GM12864 (cell line): ENCODE results near the gene MCRIP1.

Experiments used
- DNase-seq: peaks from one replicate; pipeline ENCODE4 v3.0.0-alpha.2; 2011; ENCODE audit warnings: low read depth
- H3K4me3 ChIP-seq: 2 replicates; pipeline ENCODE4 v1.5.1; 2011; ENCODE audit warnings: mild to moderate bottlenecking, low read depth, low read length, control low read depth
- TF ChIP-seq, protein P1 (sequence below): IDR thresholded peaks from 2 replicates; pipeline ENCODE4 v1.5.1; 2011; ENCODE audit warnings: low read depth, mild to moderate bottlenecking, moderate library complexity, low read length, control low read depth, inconsistent platforms; ENCODE audit errors: missing control alignments

MCRIP1 gene

DNA sequence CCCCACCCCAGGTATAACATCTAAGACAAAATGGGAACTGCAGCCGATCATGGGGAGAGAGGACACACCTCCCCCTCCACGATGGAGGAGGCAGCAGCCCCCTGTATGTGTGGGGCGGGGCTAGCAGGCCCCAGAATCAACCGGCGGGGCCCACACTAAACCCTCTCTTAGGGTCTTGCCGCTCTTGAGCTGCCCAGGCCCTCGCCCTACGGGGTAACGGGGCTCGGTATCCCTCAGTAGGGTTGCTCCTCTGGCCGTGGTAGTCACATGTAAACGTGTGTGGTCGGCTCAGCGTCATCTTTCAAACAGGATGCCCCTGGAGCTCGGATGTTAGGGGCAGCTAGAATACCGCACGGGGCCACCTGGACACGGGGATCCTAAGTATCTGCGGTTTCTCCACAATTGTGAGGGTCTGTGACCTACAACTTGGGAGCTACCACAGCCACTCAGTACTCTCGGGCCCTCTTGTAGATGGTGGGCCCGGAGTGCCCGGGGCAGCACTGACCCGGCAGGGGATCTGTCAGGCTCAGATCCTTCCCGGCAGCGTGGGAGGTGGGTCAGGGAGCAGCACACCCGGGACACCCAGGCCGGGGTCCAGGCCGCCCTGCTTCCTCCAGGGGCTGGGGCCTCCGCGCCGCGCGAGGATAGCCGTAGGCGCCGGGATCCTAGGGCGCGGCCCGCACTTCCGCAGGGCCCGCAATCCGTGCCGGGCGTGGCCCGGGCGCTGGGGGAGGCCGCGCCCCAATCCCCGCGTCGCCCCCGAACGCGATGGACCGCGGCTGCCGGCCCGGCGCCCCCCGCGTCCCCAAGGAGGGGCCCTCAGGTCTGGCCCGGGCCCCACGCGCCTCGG, 37.3 kb upstream of the MCRIP1 start:
- no peak for DNase-seq
- peak overlapping the region; percentile 99 for H3K4me3 ChIP-seq
- TF ChIP-seq, protein P1, sequence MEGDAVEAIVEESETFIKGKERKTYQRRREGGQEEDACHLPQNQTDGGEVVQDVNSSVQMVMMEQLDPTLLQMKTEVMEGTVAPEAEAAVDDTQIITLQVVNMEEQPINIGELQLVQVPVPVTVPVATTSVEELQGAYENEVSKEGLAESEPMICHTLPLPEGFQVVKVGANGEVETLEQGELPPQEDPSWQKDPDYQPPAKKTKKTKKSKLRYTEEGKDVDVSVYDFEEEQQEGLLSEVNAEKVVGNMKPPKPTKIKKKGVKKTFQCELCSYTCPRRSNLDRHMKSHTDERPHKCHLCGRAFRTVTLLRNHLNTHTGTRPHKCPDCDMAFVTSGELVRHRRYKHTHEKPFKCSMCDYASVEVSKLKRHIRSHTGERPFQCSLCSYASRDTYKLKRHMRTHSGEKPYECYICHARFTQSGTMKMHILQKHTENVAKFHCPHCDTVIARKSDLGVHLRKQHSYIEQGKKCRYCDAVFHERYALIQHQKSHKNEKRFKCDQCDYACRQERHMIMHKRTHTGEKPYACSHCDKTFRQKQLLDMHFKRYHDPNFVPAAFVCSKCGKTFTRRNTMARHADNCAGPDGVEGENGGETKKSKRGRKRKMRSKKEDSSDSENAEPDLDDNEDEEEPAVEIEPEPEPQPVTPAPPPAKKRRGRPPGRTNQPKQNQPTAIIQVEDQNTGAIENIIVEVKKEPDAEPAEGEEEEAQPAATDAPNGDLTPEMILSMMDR, result no peak

DNA sequence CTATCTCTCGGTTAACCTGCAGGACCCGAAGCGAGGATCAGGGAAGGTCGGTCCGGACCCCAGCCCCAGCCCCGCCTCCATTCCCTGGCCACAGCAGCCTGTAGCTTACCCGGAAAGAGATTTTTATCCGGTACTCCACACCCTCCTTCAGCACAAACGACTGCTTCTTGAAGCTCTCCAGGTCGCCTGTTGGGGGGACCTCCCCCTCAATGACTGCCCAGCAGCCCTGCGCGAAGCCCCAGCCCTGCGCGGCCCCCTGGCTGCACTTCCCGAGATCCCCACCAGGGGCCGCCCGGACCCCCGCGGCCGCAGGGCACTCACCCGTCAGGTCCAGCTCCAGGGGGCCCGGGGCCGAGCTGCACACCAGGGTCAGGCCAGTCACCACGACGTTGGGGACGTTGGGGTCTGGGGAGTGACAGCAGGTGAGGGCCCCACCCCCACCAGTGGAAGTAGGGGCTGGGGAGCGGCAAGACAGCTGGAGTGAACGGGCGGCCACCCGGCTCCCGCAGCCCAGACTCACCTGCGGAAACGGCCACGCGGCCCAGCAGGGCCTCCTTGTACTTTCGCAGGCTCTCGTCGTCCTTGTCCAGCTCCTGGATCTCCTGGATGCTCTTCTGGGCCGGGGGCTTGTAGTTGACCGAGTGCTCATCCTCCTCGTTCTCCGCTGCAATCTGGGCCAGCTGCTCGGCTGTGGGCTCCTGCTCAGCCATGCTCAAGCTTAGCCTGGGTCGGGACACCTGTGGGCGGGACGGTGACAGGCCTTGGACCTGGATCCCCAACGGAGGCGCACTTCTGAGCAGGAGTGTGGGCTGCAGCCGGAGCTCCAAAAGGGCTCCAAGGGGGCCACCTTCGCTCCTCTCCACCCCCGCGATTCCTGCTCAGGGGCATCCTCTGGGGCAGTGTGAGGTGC, 36.4 kb upstream of the MCRIP1 start:
- H3K4me3 ChIP-seq, result peak overlapping the region; percentile 99
- DNase-seq, result no peak
- TF ChIP-seq, protein P1, result peak; percentile 88

DNA sequence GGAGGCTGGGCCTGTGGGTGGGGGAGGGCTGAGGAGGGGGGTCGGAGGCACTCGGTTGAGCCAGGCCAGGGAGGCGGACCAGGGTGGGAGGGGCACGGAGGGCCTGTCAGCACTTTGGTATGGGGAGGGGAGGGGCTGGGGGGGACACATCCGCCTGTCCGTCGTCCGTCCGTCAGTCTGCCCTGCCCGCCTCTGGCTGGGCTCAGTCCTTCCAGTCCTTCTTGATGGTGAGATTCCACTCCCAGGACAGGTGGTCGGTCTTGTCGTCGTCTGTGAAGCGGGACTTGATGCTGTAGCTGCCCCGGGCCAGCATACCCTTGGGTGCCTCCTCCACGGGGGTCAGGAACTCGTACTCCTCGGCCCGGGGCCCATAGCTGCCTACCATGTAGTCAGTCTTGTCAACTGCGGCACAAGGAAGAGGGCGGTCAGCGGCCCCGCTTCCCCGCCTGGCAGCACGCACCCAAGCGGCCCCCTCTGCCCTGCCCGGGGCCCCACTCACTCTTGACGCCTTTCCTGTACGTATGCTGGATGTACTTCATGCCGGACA, 35.7 kb upstream of the MCRIP1 start:
- TF ChIP-seq, protein P1, result no peak
- DNase-seq, result no peak
- H3K4me3 ChIP-seq, result peak overlapping the region; percentile 99

DNA sequence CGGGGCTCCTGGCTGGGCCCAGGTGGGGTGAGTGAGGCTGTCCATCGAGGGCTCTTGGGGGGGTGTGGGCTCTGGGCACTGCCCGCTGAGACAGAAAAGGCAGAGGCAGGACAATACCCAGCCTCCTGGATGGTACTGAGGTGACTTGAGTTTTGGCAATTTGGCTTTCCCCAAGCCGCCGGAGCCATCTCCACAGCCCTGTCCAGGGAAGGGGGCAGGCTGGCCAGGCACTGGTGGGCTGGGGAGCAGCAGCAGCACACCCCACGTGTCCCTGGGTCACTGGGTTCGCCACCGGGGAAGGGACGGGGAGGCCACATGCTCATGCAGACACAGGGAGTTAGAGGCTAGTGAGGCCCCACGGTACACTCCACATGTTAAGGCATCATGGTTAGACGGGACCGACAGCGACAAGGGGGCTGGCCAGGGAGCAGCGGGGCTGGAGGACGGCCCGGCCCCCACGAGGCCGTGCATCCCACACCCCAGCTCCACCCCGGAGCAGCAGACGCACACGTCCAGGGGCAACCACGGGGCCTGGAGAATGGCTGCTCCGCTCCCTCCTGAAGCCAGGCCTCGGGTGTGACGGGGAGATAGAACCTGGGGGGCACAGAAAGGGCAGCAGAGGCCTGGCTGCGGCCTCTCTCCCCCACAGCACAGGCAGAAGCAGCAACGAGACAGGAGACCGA, 35.0 kb upstream of the MCRIP1 start:
- no peak for DNase-seq
- no peak overlapping the region for H3K4me3 ChIP-seq
- TF ChIP-seq, protein P1, result no peak

DNA sequence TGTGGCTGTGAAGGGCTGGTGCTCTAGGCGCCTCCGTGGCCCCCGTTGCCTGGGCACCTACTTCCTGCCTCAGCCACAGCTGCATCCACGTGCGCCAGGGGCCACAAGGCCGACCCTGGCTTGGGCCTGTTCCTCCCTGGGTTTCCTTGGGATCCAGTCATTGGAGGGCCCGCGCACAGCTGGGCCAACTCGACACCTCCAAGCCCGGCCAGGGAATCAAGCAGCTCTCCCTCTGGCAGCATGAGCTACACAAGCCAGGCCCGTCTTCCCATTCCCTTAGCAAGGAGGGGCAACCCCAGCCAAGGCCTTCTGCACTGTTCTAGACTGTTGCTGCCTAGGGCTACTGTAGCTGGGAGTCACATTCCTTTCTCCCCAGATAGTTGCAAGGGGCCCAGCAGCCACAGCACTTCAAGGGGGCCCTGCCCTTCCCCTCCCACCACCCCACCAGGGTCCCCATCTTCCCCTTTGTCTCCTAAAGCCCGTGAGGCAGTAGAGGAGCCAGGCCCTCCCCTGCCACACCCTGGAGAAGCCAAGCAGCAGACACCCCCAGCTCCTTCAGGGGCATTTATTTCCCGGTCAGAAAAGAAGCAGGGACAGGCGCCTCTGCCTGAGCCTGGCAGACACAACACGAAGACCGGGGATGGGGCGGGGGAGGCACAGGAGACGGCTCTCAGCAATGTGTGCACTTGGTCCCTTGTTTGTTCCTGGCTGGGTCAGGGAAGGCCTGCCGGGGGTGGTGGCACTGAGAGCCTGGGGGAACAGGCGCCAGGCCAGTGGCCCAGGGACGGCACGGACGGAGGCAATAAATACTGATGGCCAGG, 34.3 kb upstream of the MCRIP1 start:
- TF ChIP-seq, protein P1, result no peak
- DNase-seq, result no peak
- H3K4me3 ChIP-seq, result no peak overlapping the region
